GOT3 (cell line): ENCODE data around the gene SELENOP.
"Not testable (repeated sequence)": the region's sequence is repeated elsewhere in the genome, so short reads cannot be mapped to it uniquely, and the experiment has no call there.

ENCODE experiments used
- DNase-seq: peaks from one replicate; lab custom pipeline; 2025; ENCODE audit warnings: mixed read lengths; lab: John Stamatoyannopoulos, UW

SELENOP gene

GRCh38 chr5:42826757-42827515 lies 15.2 kb upstream of the SELENOP start:
- no peak for DNase-seq

DNA sequence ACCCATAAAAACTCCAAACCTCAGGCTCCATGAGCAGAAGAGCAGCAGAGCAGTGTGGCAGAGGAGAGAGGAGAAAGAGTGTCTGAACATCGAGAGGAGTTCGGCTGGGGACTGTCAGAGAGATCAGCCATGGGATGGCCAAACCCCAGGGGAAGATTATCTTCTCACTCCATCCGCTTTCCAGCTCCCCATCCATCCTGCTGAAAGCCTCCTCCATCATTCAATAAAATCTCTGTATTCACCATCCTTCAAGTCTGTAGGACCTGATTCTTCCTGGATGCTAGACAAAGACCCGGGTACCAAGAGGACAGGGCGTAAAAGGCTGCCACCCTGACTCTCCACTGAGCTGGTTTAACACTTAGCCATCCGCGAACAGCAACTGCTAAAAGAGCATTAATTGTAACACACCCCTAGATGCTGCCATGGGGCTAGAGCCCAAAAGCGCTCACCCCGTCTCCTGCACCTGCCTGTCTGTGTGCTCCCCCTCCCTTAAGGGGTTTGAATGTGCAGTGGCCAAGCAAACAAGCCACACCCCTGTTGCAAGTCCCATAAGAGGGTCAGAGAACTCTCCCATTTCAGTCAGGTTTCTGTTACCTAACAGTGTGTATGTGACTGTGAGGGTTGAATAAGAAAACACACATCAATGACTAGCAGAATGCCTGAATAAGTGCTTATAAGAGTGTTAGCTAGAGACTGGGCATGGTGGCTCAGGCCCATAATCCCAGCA lies 13.9 kb upstream of the SELENOP start:
- no peak for DNase-seq

- DNase-seq = no peak
Measured at GRCh38 chr5:42824347-42824976, 12.8 kb upstream of the SELENOP start.

GRCh38 chr5:42822548-42822947 lies 10.9 kb upstream of the SELENOP start:
- DNase-seq = no peak

- DNase-seq = no peak
Measured at GRCh38 chr5:42819745-42820144, 8.1 kb upstream of the SELENOP start.

DNA sequence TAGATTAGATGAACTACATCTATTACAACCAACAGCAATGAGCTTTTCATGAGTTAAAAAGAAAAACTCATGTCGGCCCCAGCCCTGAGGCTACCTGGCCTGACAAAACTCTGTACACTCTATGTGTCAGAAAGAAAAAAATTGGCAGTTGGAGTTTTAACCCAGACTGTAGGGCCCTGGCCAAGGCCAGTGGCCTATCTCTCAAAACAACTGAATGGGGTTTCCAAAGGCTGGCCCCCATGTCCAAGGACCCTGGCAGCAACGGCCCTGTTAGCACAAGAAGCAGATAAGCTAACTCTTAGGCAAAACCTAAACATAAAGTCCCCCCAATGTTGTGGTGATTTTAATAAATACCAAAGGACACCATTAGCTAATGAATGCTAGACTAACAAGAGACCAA lies 4.9 kb upstream of the SELENOP start:
- not testable (repeated sequence) for DNase-seq

- no peak for DNase-seq
Measured at GRCh38 chr5:42813533-42813932, 1.8 kb upstream of the SELENOP start.

GRCh38 chr5:42812620-42813019 lies 928 bp upstream of the SELENOP start:
- no peak for DNase-seq

DNA sequence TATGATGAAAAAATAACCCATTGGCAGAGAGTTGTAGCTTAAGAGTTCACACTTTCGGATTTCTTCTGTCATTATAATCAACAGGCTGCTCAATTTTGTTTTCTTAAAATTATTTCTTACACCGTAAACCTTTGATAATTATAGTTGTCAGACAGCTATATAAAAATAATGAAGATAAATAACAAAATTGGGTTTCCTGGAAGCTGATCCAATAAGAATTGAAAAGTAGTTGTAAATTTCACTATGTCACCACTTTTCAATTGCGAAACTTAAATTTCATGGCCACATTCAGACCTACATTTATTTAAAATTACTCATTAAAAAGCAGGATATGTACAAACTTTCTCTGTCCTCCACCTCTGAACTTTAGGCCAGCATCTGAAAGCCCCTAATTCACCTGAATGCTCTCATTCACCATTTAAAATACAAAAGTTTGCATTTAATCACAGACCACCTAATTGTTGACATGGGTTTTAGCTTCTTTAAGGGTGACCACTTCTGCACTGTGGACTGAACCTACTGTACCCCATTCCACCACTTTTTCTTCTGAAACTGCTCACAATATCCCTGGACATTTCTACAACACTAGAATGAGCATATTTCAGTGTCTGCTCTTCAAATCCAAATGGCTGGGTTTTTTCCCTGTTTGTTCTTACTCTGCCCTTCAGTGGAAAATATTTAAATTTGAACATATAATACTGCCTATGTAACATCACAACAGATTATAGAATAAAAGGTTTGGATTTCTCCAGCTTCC lies 680 bp downstream of the SELENOP start:
- DNase-seq = no peak

- DNase-seq = no peak
Measured at GRCh38 chr5:42808888-42809611, 2.6 kb downstream of the SELENOP start.

DNA sequence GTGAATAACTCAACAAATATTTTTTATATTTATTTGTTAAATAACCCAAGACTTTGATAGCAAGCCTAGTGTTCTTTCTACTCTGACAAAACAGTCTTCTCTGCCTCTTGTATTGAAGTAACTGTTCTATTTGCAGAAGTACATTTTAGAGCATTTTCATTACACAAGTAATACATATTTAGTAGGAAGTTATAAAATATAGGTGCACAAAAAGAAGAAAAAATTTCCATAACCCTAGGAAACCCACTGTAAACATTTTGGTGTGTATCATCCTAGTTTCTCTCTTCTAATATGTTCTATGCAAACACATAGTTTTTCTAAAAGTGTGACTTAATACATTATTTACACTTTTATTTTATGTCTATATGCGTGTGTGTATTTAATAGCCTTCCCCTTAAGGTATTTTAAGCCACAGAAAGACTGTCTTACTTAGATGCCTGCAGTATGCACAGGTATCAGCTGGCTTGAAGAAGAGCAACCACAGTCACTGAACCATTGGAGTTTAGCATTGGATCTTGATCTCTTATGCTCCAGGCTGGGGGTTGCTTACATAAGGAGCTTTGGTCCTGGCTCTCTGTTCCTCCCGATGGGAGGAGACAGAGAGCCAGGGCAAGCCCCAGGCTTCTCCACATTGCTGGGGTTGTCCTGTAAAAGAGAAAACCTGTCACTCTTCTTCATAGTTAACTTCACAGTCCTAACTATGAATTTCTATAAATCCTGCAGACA lies 3.8 kb downstream of the SELENOP start:
- DNase-seq = no peak

DNA sequence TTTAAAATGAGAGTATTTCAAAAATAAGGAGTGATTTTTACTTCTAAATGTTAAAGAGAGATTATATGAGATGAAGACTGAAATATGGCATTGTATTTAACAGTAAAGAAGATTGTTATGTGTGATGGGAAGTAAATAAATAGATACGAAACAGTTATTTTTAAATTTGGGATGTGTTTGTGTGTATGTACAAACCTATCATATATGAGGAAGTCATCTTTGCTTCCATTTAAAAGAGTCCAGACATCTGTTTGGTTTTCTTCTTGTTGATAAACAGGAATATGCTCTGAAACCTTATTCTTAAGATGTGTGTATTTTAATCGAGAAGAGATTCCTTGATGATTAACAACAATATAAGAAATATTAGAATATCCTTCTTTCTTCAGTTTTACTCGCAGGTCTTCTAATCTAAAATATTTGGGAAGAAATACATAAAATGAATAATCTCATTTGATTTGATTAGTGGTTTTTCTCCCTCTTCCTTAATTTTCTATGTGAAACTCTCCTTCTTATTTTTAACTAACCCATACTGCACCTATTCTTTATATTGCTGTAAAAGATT lies 4.9 kb downstream of the SELENOP start:
- DNase-seq = no peak

DNA sequence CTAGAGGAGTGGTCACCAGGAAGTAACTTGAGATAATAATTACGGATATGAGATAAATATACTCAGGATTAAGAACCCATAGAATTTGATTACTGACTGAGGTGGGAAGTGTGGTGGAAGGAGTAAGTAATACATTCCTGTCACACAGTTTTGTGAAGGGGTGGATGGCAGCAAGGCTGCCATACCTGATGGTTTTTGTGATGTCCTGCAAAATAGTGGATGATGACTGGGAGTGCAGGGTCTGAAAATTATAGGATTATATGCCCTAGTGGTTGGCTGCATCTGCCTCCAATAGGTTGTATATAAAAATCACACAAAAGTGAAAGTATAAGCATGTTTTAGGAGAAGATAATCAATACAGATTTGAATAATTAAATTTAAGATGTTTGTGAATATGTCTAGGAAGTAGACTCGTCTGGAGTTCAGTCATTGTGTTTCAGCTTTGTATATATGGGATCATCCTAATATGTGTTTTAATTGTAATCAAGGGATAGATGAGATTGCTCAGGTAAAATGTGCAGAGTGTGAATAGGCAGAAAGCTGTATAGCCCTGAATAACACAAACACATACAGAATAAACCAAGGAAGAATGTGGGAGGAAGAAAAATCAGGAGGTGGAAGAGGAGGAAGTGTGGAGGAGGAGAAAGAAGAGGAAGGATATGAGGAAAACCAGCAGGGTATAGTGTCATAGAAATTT lies 5.5 kb downstream of the SELENOP start:
- DNase-seq = no peak

GRCh38 chr5:42804717-42805339 lies 6.9 kb downstream of the SELENOP start:
- no peak for DNase-seq

- no peak for DNase-seq
Measured at GRCh38 chr5:42801516-42802166, 10.1 kb downstream of the SELENOP start.

DNA sequence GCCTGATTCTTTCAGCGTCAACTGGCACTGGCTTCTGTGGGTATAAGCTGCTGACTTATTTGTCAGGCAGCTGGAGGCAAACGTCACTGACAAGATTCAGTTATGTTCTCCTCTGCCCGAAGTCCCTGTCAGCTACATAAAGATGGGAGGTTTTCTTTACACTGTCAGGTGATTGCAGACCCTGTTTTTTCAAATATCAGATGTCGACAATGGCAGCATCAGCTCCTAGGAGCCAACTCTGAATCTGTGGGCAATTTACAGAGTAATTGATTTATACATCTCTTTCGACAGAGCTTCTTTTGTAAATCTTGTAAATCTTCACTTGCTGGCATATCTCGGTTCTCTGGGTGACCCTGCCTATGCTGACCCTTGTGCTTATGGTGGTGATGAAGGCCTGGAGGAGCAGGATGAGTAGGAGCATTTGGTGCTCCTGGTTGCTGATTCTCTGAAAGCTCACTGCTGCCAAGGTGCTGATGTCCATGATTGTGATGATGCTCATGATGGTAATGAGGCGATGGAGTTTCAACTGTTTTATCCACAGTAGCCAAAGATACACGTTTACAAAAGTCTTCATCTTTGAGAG lies 10.9 kb downstream of the SELENOP start:
- no peak for DNase-seq

DNA sequence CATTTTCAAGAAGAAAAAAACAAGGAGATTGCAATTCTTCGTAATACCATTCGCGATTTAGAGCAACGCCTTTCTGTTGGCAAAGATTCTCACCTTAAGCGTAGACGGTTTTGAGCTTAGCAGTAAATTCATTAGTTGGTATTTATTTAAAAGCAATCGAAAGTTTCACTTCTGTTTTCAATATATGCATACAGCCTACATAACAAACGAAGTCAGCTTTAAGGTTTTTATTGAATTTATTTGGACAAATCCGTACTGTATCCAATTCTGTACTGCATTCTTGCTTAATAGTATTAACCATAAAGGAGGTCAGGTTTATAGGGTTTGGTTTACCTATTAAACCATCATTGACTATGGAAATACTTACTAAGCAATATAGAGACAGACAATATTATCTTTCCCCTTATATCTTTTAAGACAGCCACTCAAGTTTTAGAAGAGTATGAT lies 12.0 kb downstream of the SELENOP start:
- DNase-seq = no peak

- DNase-seq = no peak
Measured at GRCh38 chr5:42799241-42799608, 12.5 kb downstream of the SELENOP start.
